Ovary (tissue), 10 donors: ENCODE measurements around the gene PLCB3. TPM values are rescaled to one million over a fixed set of nuclear protein-coding genes. Genes with fewer than 3 reads are reported as not detected.

Experiments
- DNase-seq, 5 donors: peaks; one replicate each; pipeline ENCODE4 v3.0.0-alpha.2; 2019 to 2020
- H3K27ac ChIP-seq, 2 donors: fragments of 200-600 bp; one replicate each; pipeline versions ENCODE4 v1.5.1 to v1.8.0; 2019 to 2022
- H3K27me3 ChIP-seq: fragments of 200-600 bp; one replicate; pipeline ENCODE4 v1.8.0; 2022
- H3K36me3 ChIP-seq: fragments of 200-600 bp; sonication (generic); one replicate; pipeline ENCODE4 v1.5.1; 2019
- H3K4me1 ChIP-seq: one replicate; pipeline ENCODE4 v1.8.1; 2013; ENCODE audit warnings: mild to moderate bottlenecking, moderate library complexity; ENCODE audit not compliant: insufficient read depth
- H3K4me3 ChIP-seq: fragments of 200-600 bp; sonication (generic); one replicate; pipeline ENCODE4 v1.5.1; 2017
- H3K9me3 ChIP-seq, 2 donors: fragments of 200-600 bp in 1 of 2; sonication (generic) in 1 of 2; one replicate each; pipeline versions ENCODE4 v1.5.1 to v1.8.1; 2013 to 2019; ENCODE audit warnings: mild to moderate bottlenecking in 1 of 2, moderate library complexity in 1 of 2
- EP300 ChIP-seq: sonication (generic); formaldehyde crosslinking; IDR thresholded peaks from one replicate; pipeline ENCODE4 v1.6.1; 2017; ENCODE audit warnings: antibody characterized with exemption
- POLR2A ChIP-seq: fragments of 450-650 bp; IDR thresholded peaks from one replicate; pipeline ENCODE4 v1.6.1; 2017; ENCODE audit warnings: antibody characterized with exemption, mild to moderate bottlenecking, moderate library complexity
- WGBS, 3 donors: extraction: QIAGEN DNeasy Blood & Tissue Kit in 1 of 3; methylation state at CpG; one replicate each; pipeline versions ENCODE4 v1.1.5 to v1.1.7; 2013 to 2017; 5-methylcytosine and 5-hydroxymethylcytosine counted together
- intact Hi-C, 4 donors: fragments of 100-400 bp; cut with DNase I; formaldehyde crosslinking; loops; one replicate each; pipeline versions ENCODE4 v1.11.0 to v1.15.1; 2022 to 2023
- long read RNA-seq, 3 donors: library from polyadenylated mRNA in 2 of 3; unstranded in 2 of 3; transcript quantifications; one replicate each; pipeline ENCODE4 v2.0.0 and lab custom pipeline, GENCODE V29; 2021 to 2026
- polyA plus RNA-seq, 2 donors: library from polyadenylated mRNA; stranded (reverse); fragments of 200-250 nt in 1 of 2; fragments of 350-450 nt in 1 of 2; fragmentation: Illumina TruSeq in 1 of 2; extraction: RNeasy Lipid Tissue Mini Kit (QIAGEN cat#74804) in 1 of 2; gene quantifications; one replicate each; pipeline ENCODE4 v1.2.3, GENCODE V29; 2013 to 2014
- total RNA-seq, 7 donors: library from RNA; depleted of rRNA in 2 of 7; stranded (reverse); fragments of >200 nt in 2 of 7; fragmentation: NEBNext Ultra II Directional in 3 of 7; extraction: Animal tissue kit (Norgen Biotek cat#: 25700) in 3 of 7; gene quantifications; one replicate each; pipeline versions ENCODE4 v1.1.0 to v1.2.4, GENCODE V29; 2016 to 2023
- TF ChIP-seq, protein P1 (sequence below), 3 donors: fragments of 450-650 bp in 2 of 3; fragments of 200-600 bp in 1 of 3; IDR thresholded peaks; one replicate each; pipeline versions ENCODE4 v1.5.1 to v1.8.0; 2016 to 2022; ENCODE audit warnings: antibody characterized with exemption in 3 of 3, mild to moderate bottlenecking in 1 of 3
- donor health status: DM: no; HTN: no; CAD: no; lungs with moderate emphysema.
- donor health status: DM: no; HTN: no; CAD: no.
- donor health status: Bipolar disorder and iron deficiency.
- donor health status: DM: yes; HTN: yes; CAD: no.
- donor health status: DM: no; HTN: no; CAD: no.
- donor health status: DM: yes; HTN: yes; CAD: no.

PLCB3 gene
- total RNA-seq (10 to 100 TPM; 13.5 to 44.8 (median 29.9) TPM), polyA plus RNA-seq (10 to 100 TPM in 1 of 2 donors, 1 to 10 TPM in 1; 5.3 to 16.9 TPM)
- long read RNA-seq, donor 1, partial matches to known transcripts: 8 of 10 reads
- long read RNA-seq, donor 1, other reads (novel, unspliced or antisense): 2 of 10 reads
- long read RNA-seq, donor 2: 0 reads
- long read RNA-seq, donor 3, full-length matches to known transcripts: 14 of 47 reads
- long read RNA-seq, donor 3, partial matches to known transcripts: 22 of 47 reads
- long read RNA-seq, donor 3, other reads (novel, unspliced or antisense): 11 of 47 reads

DNA sequence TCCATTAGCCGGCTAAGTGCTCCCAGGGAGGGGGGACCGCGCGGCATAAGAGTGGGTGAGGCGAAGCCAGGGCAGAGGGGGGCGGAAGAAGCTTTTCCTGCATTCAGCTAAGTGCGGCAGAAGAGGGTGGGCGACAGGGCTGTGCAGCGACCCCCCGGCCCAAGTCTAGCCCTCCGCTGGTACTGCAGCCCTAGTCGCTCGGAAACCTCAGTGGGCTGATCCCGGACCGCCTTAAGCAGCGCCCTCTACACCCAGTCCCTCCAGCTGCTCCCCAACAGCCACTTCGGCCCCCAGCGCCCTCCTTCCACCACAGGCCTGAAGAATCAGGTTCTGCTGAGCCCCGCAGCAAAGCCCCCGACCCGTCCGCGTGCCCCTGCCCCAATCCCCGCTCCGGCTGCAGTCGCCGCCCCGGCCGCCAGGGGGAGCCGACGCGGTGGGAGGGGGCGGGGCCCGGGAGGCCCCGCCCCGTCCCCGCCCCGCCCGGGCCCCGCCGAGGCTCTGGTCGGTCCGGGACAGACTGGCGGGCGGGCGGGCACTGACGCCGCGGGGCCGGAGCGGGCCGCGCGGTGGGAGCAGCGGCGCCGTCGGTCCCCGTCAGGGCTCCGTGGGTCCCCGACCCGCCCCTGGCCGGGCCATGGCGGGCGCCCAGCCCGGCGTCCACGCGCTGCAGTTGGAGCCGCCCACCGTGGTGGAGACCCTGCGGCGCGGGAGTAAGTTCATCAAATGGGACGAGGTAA lies at the start of gene PLCB3:
Gene PLCB3, plus strand, starts transcription at position 515 of the 737 bp plus-strand sequence. Its CDS starts 120 bp downstream, at position 635.
- H3K27ac ChIP-seq: peak within 1 kb of the TSS; percentile 32 to 35
- no peaks in the 10 kb centered on the region for H3K9me3 ChIP-seq
- peaks cover 10% of the 10 kb centered on the region for H3K4me1 ChIP-seq
- TF ChIP-seq EP300: no peak
- peak; percentile 60 for TF ChIP-seq POLR2A
- TF ChIP-seq, protein P1, sequence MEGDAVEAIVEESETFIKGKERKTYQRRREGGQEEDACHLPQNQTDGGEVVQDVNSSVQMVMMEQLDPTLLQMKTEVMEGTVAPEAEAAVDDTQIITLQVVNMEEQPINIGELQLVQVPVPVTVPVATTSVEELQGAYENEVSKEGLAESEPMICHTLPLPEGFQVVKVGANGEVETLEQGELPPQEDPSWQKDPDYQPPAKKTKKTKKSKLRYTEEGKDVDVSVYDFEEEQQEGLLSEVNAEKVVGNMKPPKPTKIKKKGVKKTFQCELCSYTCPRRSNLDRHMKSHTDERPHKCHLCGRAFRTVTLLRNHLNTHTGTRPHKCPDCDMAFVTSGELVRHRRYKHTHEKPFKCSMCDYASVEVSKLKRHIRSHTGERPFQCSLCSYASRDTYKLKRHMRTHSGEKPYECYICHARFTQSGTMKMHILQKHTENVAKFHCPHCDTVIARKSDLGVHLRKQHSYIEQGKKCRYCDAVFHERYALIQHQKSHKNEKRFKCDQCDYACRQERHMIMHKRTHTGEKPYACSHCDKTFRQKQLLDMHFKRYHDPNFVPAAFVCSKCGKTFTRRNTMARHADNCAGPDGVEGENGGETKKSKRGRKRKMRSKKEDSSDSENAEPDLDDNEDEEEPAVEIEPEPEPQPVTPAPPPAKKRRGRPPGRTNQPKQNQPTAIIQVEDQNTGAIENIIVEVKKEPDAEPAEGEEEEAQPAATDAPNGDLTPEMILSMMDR (IDR thresholded peaks at IDR 0.05): peak; percentile 61 to 91 (median 89)
- H3K36me3 ChIP-seq: no peaks in the 10 kb centered on the region
- intact Hi-C loops: loop anchor here in 1 of 4 donors (5.0 kb wide), 1 partner anchor 49 kb away; no protein-coding TSS in a partner anchor
- no peaks in the 10 kb centered on the region for H3K27me3 ChIP-seq
- H3K4me3 ChIP-seq: peak within 1 kb of the TSS; percentile 64
- peak in 4 of 5 donors; percentile 70 to 84 (median 78) for DNase-seq
- 0 to 2% (median 1%) methylated on average over 34 to 75 of the region's 75 CpGs for WGBS, 3 donors

DNA sequence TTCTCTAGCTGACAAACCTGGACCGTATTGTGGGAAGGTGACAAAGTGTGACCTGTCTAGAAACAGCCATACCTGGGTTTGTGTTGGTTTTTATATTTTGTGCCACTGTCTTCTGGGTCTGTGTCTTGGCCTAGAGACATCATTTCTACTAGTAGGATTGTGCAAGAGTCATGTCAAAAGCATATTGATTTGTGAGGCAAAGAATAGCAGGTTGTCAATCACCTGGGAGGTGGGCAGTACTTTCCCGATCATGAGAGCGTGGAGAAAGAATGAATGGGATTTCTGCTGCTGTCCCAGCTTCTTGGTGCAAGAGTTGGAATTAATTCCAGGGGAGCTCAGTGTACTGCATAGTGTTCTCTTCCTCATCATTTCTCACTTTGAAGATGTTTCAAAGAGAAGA lies 49.8 kb upstream of the PLCB3 start:
- Histone ChIP-seq H3K9me3 (no peaks in the 10 kb centered on the region), H3K4me3 (no peak overlapping the region), H3K36me3 (no peaks in the 10 kb centered on the region), H3K4me1 (peaks cover 6% of the 10 kb centered on the region), H3K27me3 (no peaks in the 10 kb centered on the region), H3K27ac (no peak overlapping the region)
- TF ChIP-seq EP300: no peak
- TF ChIP-seq, protein P1 (IDR thresholded peaks at IDR 0.05): no peak
- no peak for TF ChIP-seq POLR2A
- WGBS, 3 donors: 82 to 92% (median 83%) methylated on average over 3 of the region's 3 CpGs
- intact Hi-C loops: loop anchor here in 3 of 4 donors (5.0 to 10.0 kb wide), 3 partner anchors 51 to 101 kb away; partner anchors contain the start of genes CATSPERZ (in 1 of the 3) and PLCB3 (in 1 of the 3)
- DNase-seq: no peak

DNA sequence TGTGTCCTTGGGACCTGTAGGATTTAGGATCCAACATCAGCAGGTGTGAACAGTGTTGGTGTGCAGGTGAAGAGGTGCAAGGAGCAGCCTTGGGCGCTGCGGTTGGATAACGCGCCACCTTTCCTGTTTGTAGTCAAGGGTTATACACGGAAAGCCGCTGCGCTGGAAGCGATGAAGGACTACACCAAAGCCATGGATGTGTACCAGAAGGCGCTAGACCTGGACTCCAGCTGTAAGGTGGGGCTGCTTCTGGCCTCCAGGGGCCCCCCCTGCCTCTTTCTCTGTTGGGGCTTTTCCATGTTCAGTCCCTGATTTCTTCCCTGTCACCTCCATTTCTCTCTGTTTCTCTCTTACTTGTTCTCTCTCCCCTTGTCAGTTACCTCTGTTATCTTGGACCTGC lies 48.3 kb upstream of the PLCB3 start:
- Histone ChIP-seq H3K27ac (no peak overlapping the region), H3K4me3 (no peak overlapping the region), H3K27me3 (no peaks in the 10 kb centered on the region), H3K4me1 (peaks cover 10% of the 10 kb centered on the region), H3K9me3 (no peaks in the 10 kb centered on the region), H3K36me3 (no peaks in the 10 kb centered on the region)
- TF ChIP-seq EP300 (no peak), POLR2A (no peak)
- TF ChIP-seq, protein P1 (IDR thresholded peaks at IDR 0.05): no peak
- WGBS, 3 donors: 80 to 96% (median 91%) methylated on average over 9 of the region's 9 CpGs
- DNase-seq: no peak
- intact Hi-C loops: loop anchor here in 3 of 4 donors (5.0 to 10.0 kb wide), 3 partner anchors 49 to 99 kb away; partner anchors contain the start of genes CATSPERZ (in 1 of the 3) and PLCB3 (in 1 of the 3)

DNA sequence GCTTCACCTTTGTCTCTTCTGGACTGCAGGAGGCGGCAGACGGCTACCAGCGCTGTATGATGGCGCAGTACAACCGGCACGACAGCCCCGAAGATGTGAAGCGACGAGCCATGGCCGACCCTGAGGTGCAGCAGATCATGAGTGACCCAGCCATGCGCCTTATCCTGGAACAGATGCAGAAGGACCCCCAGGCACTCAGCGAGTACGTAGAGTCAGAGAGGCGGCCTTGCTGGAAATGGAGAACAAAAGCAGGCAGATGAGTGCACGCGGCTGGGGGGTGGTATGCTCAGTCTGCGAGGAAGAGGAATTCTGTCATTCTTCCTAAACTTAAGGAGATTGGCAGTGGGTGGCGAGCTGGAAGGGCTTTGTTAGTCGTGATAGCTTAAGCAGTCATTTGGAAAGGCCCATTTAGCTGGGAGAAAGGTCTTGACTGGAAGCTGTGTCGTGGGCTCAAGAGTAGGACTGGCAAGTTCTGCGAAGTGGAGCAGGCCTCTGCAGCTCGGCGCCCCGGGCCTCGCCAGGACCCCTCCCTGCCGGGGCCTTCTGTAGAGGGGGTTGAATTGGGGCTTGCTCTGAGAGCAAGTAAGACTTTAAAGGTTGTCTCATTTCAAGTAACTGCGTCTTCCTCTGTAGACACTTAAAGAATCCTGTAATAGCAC lies 47.8 kb upstream of the PLCB3 start:
- DNase-seq: no peak
- H3K9me3 ChIP-seq: no peaks in the 10 kb centered on the region
- H3K36me3 ChIP-seq: no peaks in the 10 kb centered on the region
- 66 to 77% (median 69%) methylated on average over 27 of the region's 27 CpGs for WGBS, 3 donors
- H3K27me3 ChIP-seq: no peaks in the 10 kb centered on the region
- H3K4me1 ChIP-seq: peaks cover 10% of the 10 kb centered on the region
- H3K27ac ChIP-seq: peak overlapping the region in 1 of 2 donors; percentile 41
- TF ChIP-seq EP300: no peak
- TF ChIP-seq POLR2A: no peak
- TF ChIP-seq, protein P1 (IDR thresholded peaks at IDR 0.05): no peak
- intact Hi-C loops: loop anchor here in 3 of 4 donors (5.0 to 10.0 kb wide), 3 partner anchors 49 to 99 kb away; partner anchors contain the start of genes CATSPERZ (in 1 of the 3) and PLCB3 (in 1 of the 3)
- no peak overlapping the region for H3K4me3 ChIP-seq
